GM06990 (cell line): ENCODE measurements around the gene PRPH.
"Not testable (repeated sequence)": the region's sequence is repeated elsewhere in the genome, so short reads cannot be mapped to it uniquely, and the experiment has no call there.

Experiments
- DNase-seq: peaks from one replicate; pipeline ENCODE4 v3.0.0-alpha.2; 2011; ENCODE audit not compliant: insufficient read length; ENCODE audit errors: extremely low read depth
- H3K27me3 ChIP-seq: replicated peaks from 2 replicates; pipeline ENCODE4 v1.6.0; 2011; ENCODE audit warnings: low read length; ENCODE audit not compliant: control insufficient read depth, insufficient read depth
- H3K36me3 ChIP-seq: 2 replicates; pipeline ENCODE4 v1.5.1; 2011; ENCODE audit warnings: low read length; ENCODE audit not compliant: control insufficient read depth, insufficient read depth
- H3K4me3 ChIP-seq: replicated peaks from 2 replicates; pipeline ENCODE4 v1.5.1; 2011; ENCODE audit warnings: low read depth, mild to moderate bottlenecking, control low read depth, low read length
- TF ChIP-seq, protein P1 (sequence below): IDR thresholded peaks from 2 replicates; pipeline ENCODE4 v1.5.1; 2011; ENCODE audit warnings: low read length, control low read depth, mild to moderate bottlenecking, inconsistent platforms; ENCODE audit not compliant: insufficient read depth, poor library complexity, severe bottlenecking

PRPH gene

DNA sequence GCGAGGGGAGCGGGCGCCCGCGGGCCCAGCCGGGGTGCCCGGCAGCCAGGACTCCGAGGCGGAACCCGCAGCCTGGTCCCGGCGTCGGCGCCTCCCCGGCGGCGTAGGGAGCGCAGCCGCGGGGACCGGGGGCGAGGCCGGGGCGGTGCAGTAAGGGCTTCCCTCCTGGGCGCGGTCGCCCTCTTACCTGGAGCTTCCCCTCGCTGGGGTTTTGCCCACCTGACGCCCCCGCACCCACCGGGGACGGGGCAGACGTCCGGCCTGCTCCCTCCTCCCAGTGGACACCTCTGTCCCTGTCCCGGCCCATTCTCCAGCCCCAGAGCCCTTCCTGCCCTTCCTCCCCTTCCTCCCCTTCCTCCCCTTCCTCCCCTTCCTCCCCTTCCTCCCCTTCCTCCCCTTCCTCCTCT lies 30.5 kb upstream of the PRPH start:
- peak overlapping the region; percentile 88 for H3K4me3 ChIP-seq
- no peaks in the 10 kb centered on the region; the same call in none of the 2 replicates for H3K36me3 ChIP-seq
- no peaks in the 10 kb centered on the region for H3K27me3 ChIP-seq
- TF ChIP-seq, protein P1, sequence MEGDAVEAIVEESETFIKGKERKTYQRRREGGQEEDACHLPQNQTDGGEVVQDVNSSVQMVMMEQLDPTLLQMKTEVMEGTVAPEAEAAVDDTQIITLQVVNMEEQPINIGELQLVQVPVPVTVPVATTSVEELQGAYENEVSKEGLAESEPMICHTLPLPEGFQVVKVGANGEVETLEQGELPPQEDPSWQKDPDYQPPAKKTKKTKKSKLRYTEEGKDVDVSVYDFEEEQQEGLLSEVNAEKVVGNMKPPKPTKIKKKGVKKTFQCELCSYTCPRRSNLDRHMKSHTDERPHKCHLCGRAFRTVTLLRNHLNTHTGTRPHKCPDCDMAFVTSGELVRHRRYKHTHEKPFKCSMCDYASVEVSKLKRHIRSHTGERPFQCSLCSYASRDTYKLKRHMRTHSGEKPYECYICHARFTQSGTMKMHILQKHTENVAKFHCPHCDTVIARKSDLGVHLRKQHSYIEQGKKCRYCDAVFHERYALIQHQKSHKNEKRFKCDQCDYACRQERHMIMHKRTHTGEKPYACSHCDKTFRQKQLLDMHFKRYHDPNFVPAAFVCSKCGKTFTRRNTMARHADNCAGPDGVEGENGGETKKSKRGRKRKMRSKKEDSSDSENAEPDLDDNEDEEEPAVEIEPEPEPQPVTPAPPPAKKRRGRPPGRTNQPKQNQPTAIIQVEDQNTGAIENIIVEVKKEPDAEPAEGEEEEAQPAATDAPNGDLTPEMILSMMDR = no peak
- DNase-seq = no peak

DNA sequence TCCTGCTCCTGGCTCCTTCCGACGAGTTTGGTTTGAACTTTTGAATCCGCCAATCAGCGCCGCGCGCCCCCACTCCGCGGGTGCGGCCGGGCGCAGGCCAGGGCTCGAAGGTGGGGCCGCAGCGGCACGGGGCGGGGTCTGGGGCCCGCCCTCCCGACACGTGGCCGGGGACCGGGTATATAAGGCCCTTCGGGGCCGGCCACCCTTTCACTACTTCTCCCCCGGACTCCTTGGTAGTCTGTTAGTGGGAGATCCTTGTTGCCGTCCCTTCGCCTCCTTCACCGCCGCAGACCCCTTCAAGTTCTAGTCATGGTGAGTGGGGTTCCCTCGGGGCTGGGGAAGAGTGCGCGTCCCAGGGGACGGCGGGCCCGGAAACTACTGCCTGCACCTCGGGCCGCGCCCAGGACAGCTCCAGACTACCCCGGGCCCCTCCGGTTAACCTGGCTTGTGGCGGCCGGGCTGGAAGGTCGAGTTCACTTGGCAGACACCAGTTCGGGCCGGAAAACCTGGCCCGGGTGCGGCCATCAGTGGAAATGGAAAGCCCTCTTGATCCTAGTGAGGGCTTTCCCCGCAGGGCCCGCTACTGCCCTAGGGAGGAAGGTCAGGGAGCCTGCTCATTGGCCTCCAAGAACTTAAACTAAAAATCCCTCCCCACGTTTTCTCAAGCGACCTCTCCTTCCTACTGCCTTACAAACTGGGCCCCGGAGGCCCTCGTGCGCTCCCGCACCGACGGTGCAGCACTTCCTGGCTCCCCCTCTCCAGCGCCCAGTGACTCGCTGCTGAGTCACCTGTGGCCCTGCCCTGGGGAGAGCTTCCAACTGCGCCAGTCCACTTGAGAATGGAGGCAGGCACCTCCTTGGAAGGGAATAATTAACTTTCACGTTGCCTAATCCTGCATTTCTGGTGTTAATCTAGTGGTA lies 29.8 kb upstream of the PRPH start, which contains the start of gene TUBA1C:
TSS of gene TUBA1C (plus strand) at position 210 of the 920 bp plus-strand sequence. CDS start at position 310, 100 bp downstream.
- DNase-seq = peak; percentile 95
- Histone ChIP-seq H3K36me3 (peaks cover 2% of the 10 kb centered on the region), H3K27me3 (no peaks in the 10 kb centered on the region), H3K4me3 (peak within 1 kb of the TSS; percentile 88)
- TF ChIP-seq, protein P1 = peak; percentile 6

DNA sequence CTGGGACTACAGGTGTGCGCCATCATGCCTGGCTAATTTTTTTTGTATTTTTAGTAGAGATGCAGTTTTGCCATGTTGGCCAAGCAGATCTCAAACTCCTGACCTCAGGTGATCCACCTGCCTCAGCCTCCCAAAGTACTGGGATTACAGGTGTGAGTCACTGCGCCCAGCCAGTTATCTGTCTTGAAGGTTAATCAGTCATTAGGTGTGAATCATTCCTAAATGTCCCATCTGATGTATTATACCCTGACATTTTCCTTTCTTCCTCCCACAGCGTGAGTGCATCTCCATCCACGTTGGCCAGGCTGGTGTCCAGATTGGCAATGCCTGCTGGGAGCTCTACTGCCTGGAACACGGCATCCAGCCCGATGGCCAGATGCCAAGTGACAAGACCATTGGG lies 25.8 kb upstream of the PRPH start:
- not testable (repeated sequence) for H3K4me3 ChIP-seq, H3K27me3 ChIP-seq, DNase-seq
- peaks cover 21% of the 10 kb centered on the region for H3K36me3 ChIP-seq

GRCh38 chr12:49272790-49273725 lies 21.9 kb upstream of the PRPH start:
- TF ChIP-seq, protein P1 = no peak
- Histone ChIP-seq H3K27me3 (no peaks in the 10 kb centered on the region), H3K36me3 (peaks cover 21% of the 10 kb centered on the region), H3K4me3 (no peak overlapping the region)
- DNase-seq = no peak

- no peak for DNase-seq
- no peak overlapping the region for H3K4me3 ChIP-seq
- TF ChIP-seq, protein P1 = no peak
- H3K27me3 ChIP-seq = no peaks in the 10 kb centered on the region
- H3K36me3 ChIP-seq = peaks cover 21% of the 10 kb centered on the region
These were observed 21.1 kb upstream of the PRPH start for GRCh38 chr12:49273726-49274395.
